ENCODE results near the gene DCAF4. TPM values are rescaled to one million over a fixed set of nuclear protein-coding genes. Genes with fewer than 3 reads are reported as not detected.

Gene DCAF4
- total RNA-seq, 1 experiment from 2014 or later = 19.3 TPM

- DNase-seq (ENCODE audit: low read depth) = no peak
Observed at GRCh38 chr14:72894323-72894622, 32.0 kb upstream of the DCAF4 start.

- peak; percentile 32 for DNase-seq (ENCODE audit: low read depth)
Observed at GRCh38 chr14:72894623-72895378, 31.5 kb upstream of the DCAF4 start.

- DNase-seq (ENCODE audit: low read depth) = no peak
Observed at GRCh38 chr14:72898448-72898847, 27.8 kb upstream of the DCAF4 start.

- no peak for DNase-seq (ENCODE audit: low read depth)
Observed at GRCh38 chr14:72901361-72901760, 24.9 kb upstream of the DCAF4 start.

GRCh38 chr14:72902801-72903530 lies 23.3 kb upstream of the DCAF4 start:
- no peak for DNase-seq (ENCODE audit: low read depth)

- no peak for DNase-seq (ENCODE audit: low read depth)
Observed at GRCh38 chr14:72903716-72904115, 22.5 kb upstream of the DCAF4 start.

GRCh38 chr14:72904218-72904617 lies 22.0 kb upstream of the DCAF4 start:
- no peak for DNase-seq (ENCODE audit: low read depth)

- peak; percentile 75 for DNase-seq (ENCODE audit: low read depth)
Observed at GRCh38 chr14:72904840-72905561, 21.3 kb upstream of the DCAF4 start.

GRCh38 chr14:72906316-72906715 lies 19.9 kb upstream of the DCAF4 start:
- DNase-seq (ENCODE audit: low read depth) = peak; percentile 80

GRCh38 chr14:72906879-72907278 lies 19.4 kb upstream of the DCAF4 start:
- no peak for DNase-seq (ENCODE audit: low read depth)

- peak; percentile 95 for DNase-seq (ENCODE audit: low read depth)
Observed at GRCh38 chr14:72907886-72908285, 18.4 kb upstream of the DCAF4 start.

GRCh38 chr14:72909163-72909562 lies 17.1 kb upstream of the DCAF4 start:
- DNase-seq (ENCODE audit: low read depth) = no peak

- no peak for DNase-seq (ENCODE audit: low read depth)
Observed at GRCh38 chr14:72913809-72914208, 12.5 kb upstream of the DCAF4 start.

- DNase-seq (ENCODE audit: low read depth) = peak; percentile 61
Observed at GRCh38 chr14:72916174-72916573, 10.1 kb upstream of the DCAF4 start.

GRCh38 chr14:72917094-72917802 lies 9.0 kb upstream of the DCAF4 start:
- DNase-seq (ENCODE audit: low read depth) = no peak

- no peak for DNase-seq (ENCODE audit: low read depth)
Observed at GRCh38 chr14:72920008-72920407, 6.3 kb upstream of the DCAF4 start.

- no peak for DNase-seq (ENCODE audit: low read depth)
Observed at GRCh38 chr14:72921396-72921795, 4.9 kb upstream of the DCAF4 start.

- DNase-seq (ENCODE audit: low read depth) = no peak
Observed at GRCh38 chr14:72924337-72924736, 1.9 kb upstream of the DCAF4 start.

- no peak for DNase-seq (ENCODE audit: low read depth)
Observed at GRCh38 chr14:72925171-72925759, 999 bp upstream of the DCAF4 start.

GRCh38 chr14:72925815-72926291 lies 411 bp upstream of the DCAF4 start:
- no peak for DNase-seq (ENCODE audit: low read depth)

- no peak for DNase-seq (ENCODE audit: low read depth)
Observed at GRCh38 chr14:72928872-72929271, 2.6 kb downstream of the DCAF4 start.

All from HT1080 (cell line).